Astrocyte (in vitro differentiated cells and primary cell): Measurements from ENCODE around the gene FN1. TPM values are rescaled to one million over a fixed set of nuclear protein-coding genes. Genes with fewer than 3 reads are reported as not detected.

Source experiments
- DNase-seq: peaks from one replicate; pipeline ENCODE4 v3.0.0-alpha.2; 2010; ENCODE audit warnings: low read depth
- FAIRE-seq: peaks from 2 replicates; lab custom pipeline; 2011; peaks lifted over from hg19 to GRCh38; lab: Jason Lieb, UNC
- H2AFZ ChIP-seq: 2 replicates; pipeline ENCODE4 v1.6.0; 2012; ENCODE audit warnings: low read depth, low read length, inconsistent platforms
- H3K27ac ChIP-seq: 2 replicates; pipeline ENCODE4 v1.5.1; 2011; ENCODE audit warnings: low read depth, low read length, inconsistent platforms
- H3K27me3 ChIP-seq: 2 replicates; pipeline ENCODE4 v1.6.0; 2011; ENCODE audit warnings: low read length, inconsistent platforms; ENCODE audit not compliant: insufficient read depth
- H3K36me3 ChIP-seq: 2 replicates; pipeline ENCODE4 v1.5.1; 2011; ENCODE audit warnings: low read length, inconsistent platforms; ENCODE audit not compliant: insufficient read depth
- H3K4me1 ChIP-seq: 2 replicates; pipeline ENCODE4 v1.5.1; 2011; ENCODE audit warnings: low read length, inconsistent platforms; ENCODE audit not compliant: insufficient read depth
- H3K4me2 ChIP-seq: 2 replicates; pipeline ENCODE4 v1.6.0; 2012; ENCODE audit warnings: low read length, inconsistent platforms
- H3K4me3 ChIP-seq: 2 replicates; pipeline ENCODE4 v1.5.1; 2011; ENCODE audit warnings: low read depth, mild to moderate bottlenecking, low read length, inconsistent platforms; ENCODE audit not compliant: insufficient read depth
- H3K79me2 ChIP-seq: 2 replicates; pipeline ENCODE4 v1.6.0; 2012; ENCODE audit warnings: mild to moderate bottlenecking, low read length, inconsistent platforms; ENCODE audit not compliant: insufficient read depth
- H3K9ac ChIP-seq: 2 replicates; pipeline ENCODE4 v1.6.0; 2012; ENCODE audit warnings: mild to moderate bottlenecking, low read length, inconsistent platforms
- H3K9me3 ChIP-seq: 2 replicates; pipeline ENCODE4 v1.5.1; 2012; ENCODE audit warnings: low read depth, mild to moderate bottlenecking, low read length, inconsistent platforms; ENCODE audit not compliant: insufficient read depth
- H4K20me1 ChIP-seq: 2 replicates; pipeline ENCODE4 v1.6.0; 2012; ENCODE audit warnings: low read length, inconsistent platforms; ENCODE audit not compliant: insufficient read depth
- H3K27ac Mint-ChIP-seq: one replicate; pipeline ENCODE4 v1.8.0; 2021; ENCODE audit warnings: mild to moderate bottlenecking, mixed read lengths; ENCODE audit not compliant: unreplicated experiment
- H3K27me3 Mint-ChIP-seq: one replicate; pipeline ENCODE4 v1.8.0; 2021; ENCODE audit warnings: low read depth, mixed read lengths; ENCODE audit not compliant: unreplicated experiment
- H3K36me3 Mint-ChIP-seq: one replicate; pipeline ENCODE4 v1.8.0; 2021; ENCODE audit warnings: low read depth, mixed read lengths; ENCODE audit not compliant: unreplicated experiment
- H3K4me1 Mint-ChIP-seq: one replicate; pipeline ENCODE4 v1.8.0; 2021; ENCODE audit warnings: low read depth, mixed read lengths; ENCODE audit not compliant: unreplicated experiment
- H3K4me3 Mint-ChIP-seq: one replicate; pipeline ENCODE4 v1.8.0; 2021; ENCODE audit warnings: mild to moderate bottlenecking, moderate library complexity, mixed read lengths; ENCODE audit not compliant: unreplicated experiment
- H3K9me3 Mint-ChIP-seq: one replicate; pipeline ENCODE4 v1.8.0; 2021; ENCODE audit warnings: mild to moderate bottlenecking, mixed read lengths; ENCODE audit not compliant: unreplicated experiment
- CTCF ChIP-seq: IDR thresholded peaks from 2 replicates; pipeline ENCODE4 v1.5.1; 2011; ENCODE audit warnings: low read depth, mild to moderate bottlenecking, inconsistent platforms, low read length, moderate library complexity; ENCODE audit not compliant: insufficient read depth
- EZH2 ChIP-seq: IDR thresholded peaks from 2 replicates; pipeline ENCODE4 v1.6.1; 2012; ENCODE audit warnings: mild to moderate bottlenecking, low read length, inconsistent platforms; ENCODE audit not compliant: insufficient read depth
- total RNA-seq: library from RNA; stranded (reverse); gene quantifications from 2 replicates; pipeline ENCODE4 v1.2.1, GENCODE V29; 2021

FN1 gene
- total RNA-seq, 1 donor from 2014 or later, result 17,010 TPM

- H3K36me3 ChIP-seq, result peaks cover 89% of the 10 kb centered on the region
- H3K9ac ChIP-seq, result peak overlapping the region; percentile 39
- Mint-ChIP-seq H3K27ac (peak overlapping the region; percentile 55), H3K4me1 (peaks cover 53% of the 10 kb centered on the region), H3K9me3 (no peaks in the 10 kb centered on the region), H3K4me3 (no peak overlapping the region), H3K36me3 (peaks cover 45% of the 10 kb centered on the region), H3K27me3 (no peaks in the 10 kb centered on the region)
- H3K9me3 ChIP-seq, result no peaks in the 10 kb centered on the region
- DNase-seq (no peak), FAIRE-seq (peak; percentile 74)
- H3K27ac ChIP-seq, result peak overlapping the region; percentile 6
- H3K79me2 ChIP-seq, result peaks cover 36% of the 10 kb centered on the region
- H3K27me3 ChIP-seq, result no peaks in the 10 kb centered on the region
- H2AFZ ChIP-seq, result no peak overlapping the region
- no peak overlapping the region for H3K4me3 ChIP-seq
- H4K20me1 ChIP-seq, result peaks cover 94% of the 10 kb centered on the region
- H3K4me2 ChIP-seq, result peak overlapping the region; percentile 34
- peaks cover 54% of the 10 kb centered on the region for H3K4me1 ChIP-seq
- TF ChIP-seq CTCF (no peak), EZH2 (no peak)
Observed at GRCh38 chr2:215407061-215407460, 28.8 kb downstream of the FN1 start.

- Histone ChIP-seq H3K9me3 (no peaks in the 10 kb centered on the region), H2AFZ (no peak overlapping the region), H3K79me2 (peaks cover 36% of the 10 kb centered on the region), H3K36me3 (peaks cover 91% of the 10 kb centered on the region), H3K27me3 (no peaks in the 10 kb centered on the region), H3K4me2 (peak overlapping the region; percentile 21), H3K9ac (peak overlapping the region; percentile 19), H3K4me3 (no peak overlapping the region), H3K4me1 (peaks cover 50% of the 10 kb centered on the region), H4K20me1 (peaks cover 96% of the 10 kb centered on the region), H3K27ac (peak overlapping the region; percentile 12)
- H3K27ac Mint-ChIP-seq, result peak overlapping the region; percentile 93
- H3K27me3 Mint-ChIP-seq, result no peaks in the 10 kb centered on the region
- FAIRE-seq, result no peak
- H3K4me1 Mint-ChIP-seq, result peaks cover 51% of the 10 kb centered on the region
- H3K36me3 Mint-ChIP-seq, result peaks cover 41% of the 10 kb centered on the region
- H3K9me3 Mint-ChIP-seq, result no peaks in the 10 kb centered on the region
- TF ChIP-seq CTCF, result no peak
- TF ChIP-seq EZH2, result no peak
- DNase-seq, result no peak
- peak overlapping the region; percentile 67 for H3K4me3 Mint-ChIP-seq
Observed at GRCh38 chr2:215405722-215406581, 29.9 kb downstream of the FN1 start.
